IMR-90 (cell line): ENCODE measurements around the gene TSPAN16. TPM values are rescaled to one million over a fixed set of nuclear protein-coding genes. Genes with fewer than 3 reads are reported as not detected.
A peak's percentile ranks its signal among the peaks of the same experiment; 100 is the strongest.

Experiments
- ATAC-seq: fragments of 200-7000 bp; cut with Tn5 transposase; 2 replicates; pipeline ENCODE4 v1.9.1; 2020; ENCODE audit warnings: low read depth, mild to moderate bottlenecking, moderate library complexity
- BruUV-seq: library from RNA; stranded (reverse); fragments of 400-500 nt; replicated peaks from 2 replicates; lab custom pipeline; 2021; lab: Mats Ljungman, UMichigan
- CTCF ChIA-PET: fragments of 300-600 bp; formaldehyde crosslinking; extraction: SDS; loops from one replicate; lab custom pipeline; 2021; ENCODE audit warnings: antibody characterized with exemption; lab: Yijun Ruan, JAX
- POLR2A ChIA-PET: fragments of 300-600 bp; sonication (Branson Sonifier 250); formaldehyde crosslinking; loops from one replicate; lab custom pipeline; 2022; ENCODE audit warnings: antibody characterized with exemption; ENCODE audit not compliant: unreplicated experiment; lab: Charles Lee
- DNase-seq: peaks from one replicate; pipeline ENCODE4 v3.0.0; 2013
- H2AFZ ChIP-seq: replicated peaks from 2 replicates; pipeline ENCODE3; 2013; ENCODE audit warnings: low read length, mild to moderate bottlenecking; ENCODE audit not compliant: poor library complexity
- H2AK5ac ChIP-seq: 2 replicates; pipeline ENCODE4 v1.6.1; 2013; ENCODE audit warnings: low read depth, low read length, inconsistent platforms
- H2AK9ac ChIP-seq: replicated peaks from 2 replicates; pipeline ENCODE3; 2013; ENCODE audit warnings: mild to moderate bottlenecking, low read depth, low read length, moderate library complexity; ENCODE audit not compliant: poor library complexity
- H2BK120ac ChIP-seq: 2 replicates; pipeline ENCODE4 v1.6.1; 2013; ENCODE audit warnings: low read depth, low read length, inconsistent platforms
- H2BK15ac ChIP-seq: 3 replicates; pipeline ENCODE4 v1.6.1; 2013; ENCODE audit warnings: low read depth, low read length, inconsistent platforms
- H2BK20ac ChIP-seq: 2 replicates; pipeline ENCODE4 v1.6.1; 2013; ENCODE audit warnings: low read depth, mild to moderate bottlenecking, inconsistent platforms, low read length, moderate library complexity
- H2BK5ac ChIP-seq: 2 replicates; pipeline ENCODE4 v1.6.1; 2013; ENCODE audit warnings: mild to moderate bottlenecking, low read depth, low read length, inconsistent platforms; ENCODE audit not compliant: poor library complexity, severe bottlenecking
- H3K14ac ChIP-seq: replicated peaks from 2 replicates; pipeline ENCODE4 v1.6.1; 2013; ENCODE audit warnings: low read depth, low read length, inconsistent platforms
- H3K18ac ChIP-seq: 2 replicates; pipeline ENCODE4 v1.6.1; 2013; ENCODE audit warnings: low read depth, low read length, control low read depth
- H3K23ac ChIP-seq: 2 replicates; pipeline ENCODE4 v1.6.1; 2013; ENCODE audit warnings: low read depth, low read length, inconsistent platforms
- H3K27ac ChIP-seq: 2 replicates; pipeline ENCODE4 v1.5.1; 2013; ENCODE audit warnings: mild to moderate bottlenecking, control low read depth, low read length; ENCODE audit not compliant: insufficient read depth
- H3K27me3 ChIP-seq: 2 replicates; pipeline ENCODE4 v1.6.1; 2013; ENCODE audit warnings: low read length; ENCODE audit not compliant: control insufficient read depth, insufficient read depth
- H3K36me3 ChIP-seq: 2 replicates; pipeline ENCODE4 v1.6.1; 2013; ENCODE audit warnings: low read length, mixed read lengths; ENCODE audit not compliant: control insufficient read depth, insufficient read depth
- H3K4ac ChIP-seq: 2 replicates; pipeline ENCODE4 v1.6.1; 2013; ENCODE audit warnings: low read depth, low read length, inconsistent platforms
- H3K4me1 ChIP-seq: 2 replicates; pipeline ENCODE4 v1.6.1; 2013; ENCODE audit warnings: low read length, mixed read lengths; ENCODE audit not compliant: control insufficient read depth, insufficient read depth
- H3K4me2 ChIP-seq: 2 replicates; pipeline ENCODE4 v1.6.1; 2013; ENCODE audit warnings: low read depth, mild to moderate bottlenecking, control low read depth, low read length, moderate library complexity
- H3K4me3 ChIP-seq: 2 replicates; pipeline ENCODE4 v1.5.1; 2013; ENCODE audit warnings: low read depth, mild to moderate bottlenecking, control low read depth, low read length, moderate library complexity; ENCODE audit not compliant: insufficient read depth
- H3K56ac ChIP-seq: 2 replicates; pipeline ENCODE4 v1.6.1; 2013; ENCODE audit warnings: low read length, inconsistent platforms; ENCODE audit not compliant: insufficient read depth; ENCODE audit errors: extremely low read depth
- H3K79me1 ChIP-seq, 2 experiments: 2 replicates each; pipeline ENCODE4 v1.6.1; 2013; ENCODE audit warnings: low read length in 2 of 2, inconsistent platforms in 1 of 2, low read depth in 1 of 2
- H3K9ac ChIP-seq: 2 replicates; pipeline ENCODE4 v1.6.1; 2013; ENCODE audit warnings: low read depth, low read length, control low read depth
- H3K9me1 ChIP-seq: 2 replicates; pipeline ENCODE4 v1.6.1; 2013; ENCODE audit warnings: low read length, inconsistent platforms; ENCODE audit not compliant: insufficient read depth
- H3K9me3 ChIP-seq: 2 replicates; pipeline ENCODE4 v1.6.1; 2013; ENCODE audit warnings: low read length; ENCODE audit not compliant: control insufficient read depth, insufficient read depth
- H4K20me1 ChIP-seq: 2 replicates; pipeline ENCODE4 v1.6.1; 2013; ENCODE audit warnings: low read length, inconsistent platforms; ENCODE audit not compliant: insufficient read depth
- H4K5ac ChIP-seq: 2 replicates; pipeline ENCODE4 v1.6.1; 2013; ENCODE audit warnings: mild to moderate bottlenecking, low read depth, low read length, control low read depth
- H4K8ac ChIP-seq, 2 experiments: 2 replicates each; pipeline ENCODE4 v1.6.1; 2013; ENCODE audit warnings: low read depth in 2 of 2, low read length in 2 of 2, control low read depth in 1 of 2, inconsistent platforms in 1 of 2
- H4K91ac ChIP-seq: 2 replicates; pipeline ENCODE4 v1.6.1; 2013; ENCODE audit warnings: low read depth, low read length, inconsistent platforms; ENCODE audit not compliant: insufficient read depth
- BHLHE40 ChIP-seq: fragments of 150-350 bp; IDR thresholded peaks from 2 replicates; pipeline ENCODE4 v1.6.1; 2016; ENCODE audit warnings: mild to moderate bottlenecking, low read depth, low read length
- CHD1 ChIP-seq: IDR thresholded peaks from 2 replicates; pipeline ENCODE4 v1.6.1; 2012; ENCODE audit warnings: low read depth, low read length, improper control_type of control experiment
- CTCF ChIP-seq: conservative IDR thresholded peaks from 2 replicates; pipeline ENCODE4 v1.5.1; 2012; ENCODE audit warnings: mild to moderate bottlenecking, low read depth, low read length, improper control_type of control experiment
- FOS ChIP-seq: fragments of 150-350 bp; IDR thresholded peaks from 2 replicates; pipeline ENCODE4 v1.6.1; 2016; ENCODE audit warnings: low read depth, low read length
- MAFK ChIP-seq: IDR thresholded peaks from 2 replicates; pipeline ENCODE4 v1.6.1; 2012; ENCODE audit warnings: low read depth, low read length, improper control_type of control experiment
- MAZ ChIP-seq: IDR thresholded peaks from 2 replicates; pipeline ENCODE4 v1.6.1; 2012; ENCODE audit warnings: low read depth, mild to moderate bottlenecking, low read length, improper control_type of control experiment, moderate library complexity, borderline replicate concordance
- NFE2L2 ChIP-seq: fragments of 150-350 bp; IDR thresholded peaks from 2 replicates; pipeline ENCODE4 v1.6.1; 2016; ENCODE audit warnings: low read depth, mild to moderate bottlenecking, low read length
- POLR2A ChIP-seq: IDR thresholded peaks from 2 replicates; pipeline ENCODE4 v1.6.1; 2012; ENCODE audit warnings: mild to moderate bottlenecking, low read depth, low read length
- RAD21 ChIP-seq: IDR thresholded peaks from 2 replicates; pipeline ENCODE4 v1.6.1; 2012; ENCODE audit warnings: low read length, improper control_type of control experiment
- RCOR1 ChIP-seq: IDR thresholded peaks from 2 replicates; pipeline ENCODE4 v1.6.1; 2012; ENCODE audit warnings: mild to moderate bottlenecking, low read length, improper control_type of control experiment; ENCODE audit not compliant: insufficient replicate concordance
- RFX5 ChIP-seq: IDR thresholded peaks from 2 replicates; pipeline ENCODE4 v1.8.0; 2012; ENCODE audit warnings: low read depth, mild to moderate bottlenecking, low read length, moderate library complexity
- SMC3 ChIP-seq: fragments of 150-350 bp; IDR thresholded peaks from 2 replicates; pipeline ENCODE4 v1.6.1; 2016; ENCODE audit warnings: low read depth, mild to moderate bottlenecking, antibody characterized with exemption, low read length, moderate library complexity
- WGBS, 2 experiments: methylation state at CpG; one replicate each; pipeline versions ENCODE4 v1.1.5 to v1.1.7; 2013; ENCODE audit warnings: missing lambda C conversion rate in 2 of 2; ENCODE audit not compliant: insufficient read length in 1 of 2; ENCODE audit errors: extremely low coverage in 2 of 2; 5-methylcytosine and 5-hydroxymethylcytosine counted together
- dilution Hi-C: fragments of 300-500 bp; cut with HindIII; formaldehyde crosslinking; loops from one replicate; pipeline ENCODE4 v1.14.3; 2018; ENCODE audit warnings: low sequenced_read_pairs; ENCODE audit not compliant: unreplicated experiment
- in situ Hi-C: fragments of 300-500 bp; cut with MboI; formaldehyde crosslinking; loops from 3 replicates; pipeline ENCODE4 v1.14.3; 2019; ENCODE audit warnings: low sequenced_read_pairs, inconsistent platforms, mixed read lengths
- intact Hi-C: fragments of 100-400 bp; cut with micrococcal nuclease; formaldehyde crosslinking; loops from 2 replicates; pipeline ENCODE4 v1.10.0; 2022
- polyA plus RNA-seq, 3 experiments: library from polyadenylated mRNA; depleted of rRNA; stranded (reverse); fragments of >200 nt; gene quantifications; 2 replicates each; pipeline ENCODE4 v1.2.3, GENCODE V29; 2012; ENCODE audit warnings: low replicate concordance in 1 of 3
- total RNA-seq: library from RNA; depleted of rRNA; stranded (reverse); fragments of >200 nt; gene quantifications from 2 replicates; pipeline ENCODE4 v1.2.3, GENCODE V29; 2012
- TF ChIP-seq, protein P1 (sequence below): fragments of 150-350 bp; IDR thresholded peaks from 2 replicates; pipeline ENCODE4 v1.6.1; 2016; ENCODE audit warnings: low read depth, mild to moderate bottlenecking, low read length, moderate library complexity, borderline replicate concordance

TSPAN16 gene
- total and polyA plus RNA-seq, 2 of the 4 experiments (the other 2 are of a cell fraction), result not detected

DNA sequence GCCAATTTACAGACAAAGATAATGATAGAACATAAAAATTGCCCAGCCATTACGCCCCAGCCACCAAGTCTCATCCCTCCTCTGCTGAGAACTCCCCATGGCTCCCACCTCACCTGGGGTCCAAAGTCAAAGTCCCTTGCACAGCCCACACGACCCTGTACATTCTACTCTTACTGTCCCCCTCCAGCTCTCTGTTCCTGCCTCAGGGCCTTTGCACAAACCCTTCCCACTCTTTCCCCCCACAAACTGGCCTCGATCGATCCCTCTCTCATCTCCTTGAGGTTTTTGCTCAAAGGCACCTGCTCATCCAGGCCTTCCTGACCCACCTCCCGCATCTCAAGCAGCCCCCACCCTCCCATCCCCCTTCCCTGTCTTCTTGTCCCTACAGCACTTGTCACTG, 35.0 kb upstream of the TSPAN16 start:
- no peak overlapping the region for H4K91ac ChIP-seq
- no peaks in the 10 kb centered on the region for H3K36me3 ChIP-seq
- no peak overlapping the region; the same call in 1 of the 2 replicates for H3K23ac ChIP-seq
- in situ Hi-C loops (no loop called here), intact Hi-C loops (loop anchor here (1.0 kb wide), 1 partner anchor 124 kb away; no protein-coding TSS in a partner anchor), dilution Hi-C loops (no loop called here)
- no peaks in the 10 kb centered on the region for H3K9me1 ChIP-seq
- H2BK5ac ChIP-seq, result no peak overlapping the region
- no peak overlapping the region for H3K27ac ChIP-seq
- no TSS peak for BruUV-seq
- no peak overlapping the region for H2AK9ac ChIP-seq
- no peak overlapping the region for H3K18ac ChIP-seq
- H3K4me2 ChIP-seq, result peak overlapping the region; percentile 94; the same call in 1 of the 2 replicates
- peaks cover 6 to 15% of the 10 kb centered on the region in 2 experiments; a peak in 2 of 4 replicates for H3K79me1 ChIP-seq
- no peaks in the 10 kb centered on the region; the same call in 1 of the 2 replicates for H4K20me1 ChIP-seq
- H3K9me3 ChIP-seq, result no peaks in the 10 kb centered on the region
- DNase-seq, result no peak
- H2BK15ac ChIP-seq, result no peak overlapping the region
- no peak overlapping the region for H3K4ac ChIP-seq
- H3K56ac ChIP-seq, result no peak overlapping the region
- no peak overlapping the region for H3K14ac ChIP-seq
- H3K4me3 ChIP-seq, result no peak overlapping the region
- 79% methylated on average over 3 of the region's 5 CpGs; no CpG with 5 or more reads in 1 of the 2 experiments for WGBS, 2 experiments
- no peak overlapping the region for H2AFZ ChIP-seq
- TF ChIP-seq NFE2L2, result no peak
- TF ChIP-seq RAD21, result no peak
- TF ChIP-seq POLR2A, result no peak
- TF ChIP-seq MAZ, result no peak
- no peak for TF ChIP-seq CTCF
- no peak for TF ChIP-seq FOS
- TF ChIP-seq RFX5, result no peak
- TF ChIP-seq RCOR1, result no peak
- no peak for TF ChIP-seq BHLHE40
- TF ChIP-seq, protein P1, sequence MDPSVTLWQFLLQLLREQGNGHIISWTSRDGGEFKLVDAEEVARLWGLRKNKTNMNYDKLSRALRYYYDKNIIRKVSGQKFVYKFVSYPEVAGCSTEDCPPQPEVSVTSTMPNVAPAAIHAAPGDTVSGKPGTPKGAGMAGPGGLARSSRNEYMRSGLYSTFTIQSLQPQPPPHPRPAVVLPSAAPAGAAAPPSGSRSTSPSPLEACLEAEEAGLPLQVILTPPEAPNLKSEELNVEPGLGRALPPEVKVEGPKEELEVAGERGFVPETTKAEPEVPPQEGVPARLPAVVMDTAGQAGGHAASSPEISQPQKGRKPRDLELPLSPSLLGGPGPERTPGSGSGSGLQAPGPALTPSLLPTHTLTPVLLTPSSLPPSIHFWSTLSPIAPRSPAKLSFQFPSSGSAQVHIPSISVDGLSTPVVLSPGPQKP, result no peak
- no peak for TF ChIP-seq CHD1
- no peak for TF ChIP-seq MAFK
- no peak for TF ChIP-seq SMC3
- no peak for ATAC-seq
- H2BK120ac ChIP-seq, result no peak overlapping the region
- CTCF ChIA-PET, result no interaction called here
- no peak overlapping the region for H3K9ac ChIP-seq
- H4K5ac ChIP-seq, result no peak overlapping the region
- POLR2A ChIA-PET, result no interaction called here
- peaks cover 7% of the 10 kb centered on the region for H3K4me1 ChIP-seq
- no peak overlapping the region for H2BK20ac ChIP-seq
- peak overlapping the region; percentile 1; the same call in 1 of the 2 replicates for H2AK5ac ChIP-seq
- no peak overlapping the region; a peak in 1 of 4 replicates for H4K8ac ChIP-seq
- H3K27me3 ChIP-seq, result no peaks in the 10 kb centered on the region
